GM23248 (cell line): ENCODE data around the gene LAMP1.

Source experiments
- EZH2 ChIP-seq: fragments of 200-600 bp; sonication (generic); IDR thresholded peaks from 2 replicates; pipeline ENCODE4 v1.6.1; 2018; ENCODE audit warnings: antibody characterized with exemption, mild to moderate bottlenecking; ENCODE audit not compliant: insufficient read depth, poor library complexity, severe bottlenecking
- EZH2phosphoT487 ChIP-seq: fragments of 200-600 bp; sonication (generic); IDR thresholded peaks from 2 replicates; pipeline ENCODE4 v1.6.1; 2018; ENCODE audit warnings: antibody characterized with exemption, moderate library complexity, mild to moderate bottlenecking, low read depth; ENCODE audit not compliant: insufficient read depth

GRCh38 chr13:113337976-113338375, 40.9 kb downstream of the LAMP1 start:
- no peak for TF ChIP-seq EZH2
- no peak for TF ChIP-seq EZH2phosphoT487
